G401 (cell line): ENCODE results near the gene LRTM1. TPM values are rescaled to one million over a fixed set of nuclear protein-coding genes. Genes with fewer than 3 reads are reported as not detected.
A peak's percentile ranks its signal among the peaks of the same experiment; 100 is the strongest.

Source experiments
- DNase-seq: peaks from one replicate; pipeline ENCODE4 v3.0.0-alpha.2; 2015; ENCODE audit warnings: low spot score
- in situ Hi-C: cut with HindIII; loops from 2 replicates; pipeline ENCODE4 v1.10.0; 2016; ENCODE audit warnings: low sequenced_read_pairs, mixed read lengths
- total RNA-seq: library from RNA; depleted of rRNA; stranded (reverse); fragments of >200 nt; shearing (Covaris generic); gene quantifications from 2 replicates; pipeline ENCODE4 v1.2.3, GENCODE V29; 2014

The LRTM1 gene
- total RNA-seq, 1 experiment from 2014 or later = not detected

DNA sequence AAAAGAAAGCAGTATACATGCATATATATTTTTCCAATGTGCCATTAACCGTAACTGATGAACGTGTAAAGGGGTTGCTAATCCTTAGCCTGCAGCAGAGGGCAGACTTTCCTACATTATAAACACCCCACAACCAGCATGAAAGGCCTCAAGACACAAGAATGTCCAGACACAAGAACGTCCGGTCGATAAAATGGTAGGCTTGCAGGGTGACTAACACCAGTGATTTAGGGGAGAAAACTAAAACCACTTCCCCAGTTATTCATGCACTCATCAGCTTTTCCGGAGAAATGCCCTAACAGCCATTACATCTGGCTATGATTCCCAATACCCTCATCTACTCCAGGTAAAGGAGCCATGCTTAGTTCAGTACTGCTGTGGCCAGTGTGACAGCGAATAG, 57.4 kb downstream of the LRTM1 start:
- in situ Hi-C loops = no loop called here
- DNase-seq = peak; percentile 33
